MM.1S (cell line): Measurements from ENCODE around the gene STIL.

ENCODE experiments used
- DNase-seq: peaks from one replicate; pipeline ENCODE4 v3.0.0-alpha.2; 2015
- H2AFZ ChIP-seq: fragments of 300-600 bp; sonication (generic); 2 replicates; pipeline ENCODE4 v1.6.0; 2016; ENCODE audit warnings: antibody characterized with exemption, low read length
- H3F3A ChIP-seq: fragments of 300-600 bp; sonication (generic); 2 replicates; pipeline ENCODE4 v1.6.1; 2016; ENCODE audit warnings: mild to moderate bottlenecking, antibody characterized with exemption, low read length, moderate library complexity, mixed read lengths; ENCODE audit not compliant: insufficient read depth
- H3K27ac ChIP-seq: fragments of 300-600 bp; sonication (generic); 2 replicates; pipeline ENCODE4 v1.5.1; 2016; ENCODE audit warnings: mild to moderate bottlenecking, low read length
- H3K27me3 ChIP-seq: fragments of 300-600 bp; sonication (generic); replicated peaks from 2 replicates; pipeline ENCODE4 v1.6.0; 2016; ENCODE audit warnings: low read length; ENCODE audit not compliant: insufficient read depth
- H3K36me3 ChIP-seq: fragments of 300-600 bp; sonication (generic); replicated peaks from 2 replicates; pipeline ENCODE4 v1.6.1; 2016; ENCODE audit warnings: mild to moderate bottlenecking, low read length, mixed read lengths; ENCODE audit not compliant: insufficient read depth
- H3K4me1 ChIP-seq: fragments of 300-600 bp; sonication (generic); 2 replicates; pipeline ENCODE4 v1.6.1; 2016; ENCODE audit warnings: low read length, mixed read lengths
- H3K4me2 ChIP-seq: fragments of 300-600 bp; sonication (generic); 2 replicates; pipeline ENCODE4 v1.6.0; 2016; ENCODE audit warnings: low read depth, low read length
- H3K4me3 ChIP-seq: fragments of 300-600 bp; sonication (generic); 2 replicates; pipeline ENCODE4 v1.5.1; 2016; ENCODE audit warnings: low read length, mixed read lengths
- H3K79me2 ChIP-seq: fragments of 300-600 bp; sonication (generic); 2 replicates; pipeline ENCODE4 v1.6.1; 2016; ENCODE audit warnings: mixed run types, low read length, mixed read lengths
- H3K9ac ChIP-seq: fragments of 300-600 bp; sonication (generic); 2 replicates; pipeline ENCODE4 v1.6.1; 2016; ENCODE audit warnings: low read length, mixed read lengths
- H3K9me2 ChIP-seq: fragments of 300-600 bp; sonication (generic); replicated peaks from 2 replicates; pipeline ENCODE4 v1.6.1; 2016; ENCODE audit warnings: mild to moderate bottlenecking, low read length, mixed read lengths; ENCODE audit not compliant: insufficient read depth
- H3K9me3 ChIP-seq: fragments of 300-600 bp; sonication (generic); replicated peaks from 2 replicates; pipeline ENCODE4 v1.6.1; 2016; ENCODE audit warnings: mild to moderate bottlenecking, low read length, mixed read lengths; ENCODE audit not compliant: insufficient read depth
- H4K20me1 ChIP-seq: fragments of 300-600 bp; sonication (generic); 2 replicates; pipeline ENCODE4 v1.6.1; 2016; ENCODE audit warnings: mild to moderate bottlenecking, low read length, moderate library complexity, mixed read lengths; ENCODE audit not compliant: insufficient read depth
- CTCF ChIP-seq: fragments of 300-600 bp; sonication (generic); IDR thresholded peaks from 2 replicates; pipeline ENCODE4 v1.5.1; 2016; ENCODE audit warnings: antibody characterized with exemption, low read length, mixed read lengths
- EZH2 ChIP-seq: fragments of 300-600 bp; sonication (generic); optimal IDR thresholded peaks from 2 replicates; pipeline ENCODE3; 2017; ENCODE audit warnings: low read depth, mild to moderate bottlenecking, antibody characterized with exemption, low read length, mixed read lengths
- EZH2phosphoT487 ChIP-seq: fragments of 300-600 bp; sonication (generic); IDR thresholded peaks from 2 replicates; pipeline ENCODE4 v1.6.1; 2018; ENCODE audit warnings: antibody characterized with exemption, low read length

The STIL gene

DNA sequence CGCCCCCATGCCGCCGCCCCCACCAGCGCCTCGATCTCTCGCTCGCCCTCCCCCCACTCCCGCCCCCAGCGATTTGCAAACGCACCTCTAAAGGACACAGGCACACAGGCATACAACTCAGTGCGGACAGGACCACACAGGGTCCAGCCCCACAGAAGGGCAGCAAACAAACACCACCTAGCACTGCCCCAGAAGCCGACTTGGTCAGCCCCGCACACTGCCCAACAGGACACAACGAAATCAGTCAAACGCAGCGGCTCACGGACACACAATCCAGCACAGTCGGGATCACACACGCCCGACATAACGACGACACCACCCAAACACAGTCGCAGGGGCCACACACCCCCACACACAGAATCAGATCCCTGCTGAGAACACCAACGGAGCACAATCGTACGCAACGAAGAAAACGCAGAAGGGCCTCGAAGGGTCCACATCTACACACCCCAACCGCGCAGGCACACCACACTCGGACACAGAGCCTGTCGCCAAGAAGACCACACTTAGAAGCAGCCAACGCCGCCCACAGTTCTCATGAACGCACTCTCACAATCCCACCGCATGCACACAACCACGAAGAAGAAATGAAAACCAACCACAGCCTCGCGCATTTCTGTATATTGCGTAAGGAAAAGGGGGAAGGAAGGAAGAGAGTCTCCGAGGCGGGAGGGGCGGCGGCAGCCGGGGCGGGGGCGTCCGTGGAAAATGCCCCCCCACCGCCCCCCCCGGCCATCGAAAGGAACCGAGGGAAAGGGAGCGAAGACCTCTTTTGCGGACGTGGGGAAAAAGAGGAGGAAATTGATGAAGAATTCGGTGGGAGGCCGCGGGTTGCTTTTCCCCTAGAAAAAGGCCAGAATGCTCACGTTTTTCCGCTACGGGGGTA, 82.4 kb downstream of the STIL start:
- TF ChIP-seq CTCF (no peak), EZH2phosphoT487 (no peak), EZH2 (no peak)
- no peak overlapping the region for H3K9ac ChIP-seq
- H3K9me3 ChIP-seq, result no peaks in the 10 kb centered on the region
- no peak overlapping the region for H3K4me2 ChIP-seq
- H3K36me3 ChIP-seq, result no peaks in the 10 kb centered on the region
- no peaks in the 10 kb centered on the region for H3K79me2 ChIP-seq
- H3F3A ChIP-seq, result no peaks in the 10 kb centered on the region
- no peak for DNase-seq
- no peak overlapping the region for H3K4me3 ChIP-seq
- no peak overlapping the region for H3K27ac ChIP-seq
- H3K27me3 ChIP-seq, result peaks cover 71% of the 10 kb centered on the region
- H4K20me1 ChIP-seq, result no peaks in the 10 kb centered on the region
- H3K9me2 ChIP-seq, result no peaks in the 10 kb centered on the region
- H3K4me1 ChIP-seq, result no peaks in the 10 kb centered on the region
- H2AFZ ChIP-seq, result no peak overlapping the region

GRCh38 chr1:47230692-47231300, 83.2 kb downstream of the STIL start:
- no peaks in the 10 kb centered on the region for H3K4me1 ChIP-seq
- TF ChIP-seq CTCF (no peak), EZH2 (peak; percentile 44), EZH2phosphoT487 (no peak)
- peaks cover 79% of the 10 kb centered on the region for H3K27me3 ChIP-seq
- no peak overlapping the region for H3K9ac ChIP-seq
- H2AFZ ChIP-seq, result no peak overlapping the region
- H3K4me3 ChIP-seq, result no peak overlapping the region
- no peak for DNase-seq
- H3K79me2 ChIP-seq, result no peaks in the 10 kb centered on the region
- H3K9me3 ChIP-seq, result no peaks in the 10 kb centered on the region
- H3F3A ChIP-seq, result no peaks in the 10 kb centered on the region
- H3K27ac ChIP-seq, result no peak overlapping the region
- no peaks in the 10 kb centered on the region for H3K9me2 ChIP-seq
- no peaks in the 10 kb centered on the region for H4K20me1 ChIP-seq
- H3K4me2 ChIP-seq, result no peak overlapping the region
- H3K36me3 ChIP-seq, result no peaks in the 10 kb centered on the region

DNA sequence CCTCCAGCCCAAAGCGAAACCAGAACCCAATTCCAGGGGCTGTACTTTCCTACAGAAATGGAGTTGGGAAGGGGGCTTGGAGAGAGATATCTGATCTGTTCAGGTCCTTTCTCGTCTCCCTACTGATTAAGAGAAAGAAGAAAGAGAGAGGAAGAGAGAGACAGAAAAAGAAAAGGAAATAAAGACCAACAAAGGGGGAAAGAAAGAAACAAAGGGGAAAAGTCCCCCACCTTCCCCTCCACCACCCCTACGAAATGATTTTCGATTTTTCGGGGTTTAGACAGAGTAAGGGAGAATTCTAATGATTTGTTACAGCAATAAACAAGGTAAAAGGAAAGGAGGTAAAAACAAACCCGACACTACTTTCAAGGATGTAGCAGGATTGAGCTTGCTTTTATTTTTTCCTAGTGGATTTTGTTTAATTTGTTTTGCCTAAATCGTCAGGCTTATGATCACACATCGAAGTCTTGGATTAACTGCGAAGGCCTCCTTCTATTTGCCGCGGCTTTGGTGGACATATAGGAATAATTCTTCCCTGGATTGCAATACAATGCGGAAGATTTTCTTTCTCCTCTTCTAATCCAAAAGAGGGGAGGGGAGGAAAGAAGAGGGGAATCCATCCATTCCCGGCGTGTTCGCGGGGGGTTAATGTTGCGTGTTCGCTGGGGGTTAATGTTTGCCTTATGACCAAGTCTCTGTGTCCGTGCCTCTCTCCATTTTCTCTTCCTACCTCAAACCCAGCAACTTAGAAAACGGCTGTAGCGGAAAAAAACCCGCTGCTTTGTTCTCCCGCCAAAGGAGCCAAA, 83.9 kb downstream of the STIL start:
- Histone ChIP-seq H3K4me1 (no peaks in the 10 kb centered on the region), H3K36me3 (no peaks in the 10 kb centered on the region), H4K20me1 (no peaks in the 10 kb centered on the region), H3F3A (no peaks in the 10 kb centered on the region), H3K4me2 (no peak overlapping the region), H2AFZ (no peak overlapping the region), H3K27ac (no peak overlapping the region), H3K9me2 (no peaks in the 10 kb centered on the region), H3K9me3 (no peaks in the 10 kb centered on the region), H3K79me2 (no peaks in the 10 kb centered on the region), H3K27me3 (peaks cover 82% of the 10 kb centered on the region), H3K9ac (no peak overlapping the region), H3K4me3 (no peak overlapping the region)
- no peak for TF ChIP-seq EZH2
- TF ChIP-seq EZH2phosphoT487, result no peak
- TF ChIP-seq CTCF, result no peak
- no peak for DNase-seq
